NCI-H1436 treated with DMSO at 0.1 percent for 48 hours (cell line): ENCODE measurements around the gene SLC30A5.
"Not testable (repeated sequence)": the region's sequence is repeated elsewhere in the genome, so short reads cannot be mapped to it uniquely, and the experiment has no call there.

Experiments
- DNase-seq: peaks from one replicate; lab custom pipeline; 2025; lab: John Stamatoyannopoulos, UW

SLC30A5 gene

DNA sequence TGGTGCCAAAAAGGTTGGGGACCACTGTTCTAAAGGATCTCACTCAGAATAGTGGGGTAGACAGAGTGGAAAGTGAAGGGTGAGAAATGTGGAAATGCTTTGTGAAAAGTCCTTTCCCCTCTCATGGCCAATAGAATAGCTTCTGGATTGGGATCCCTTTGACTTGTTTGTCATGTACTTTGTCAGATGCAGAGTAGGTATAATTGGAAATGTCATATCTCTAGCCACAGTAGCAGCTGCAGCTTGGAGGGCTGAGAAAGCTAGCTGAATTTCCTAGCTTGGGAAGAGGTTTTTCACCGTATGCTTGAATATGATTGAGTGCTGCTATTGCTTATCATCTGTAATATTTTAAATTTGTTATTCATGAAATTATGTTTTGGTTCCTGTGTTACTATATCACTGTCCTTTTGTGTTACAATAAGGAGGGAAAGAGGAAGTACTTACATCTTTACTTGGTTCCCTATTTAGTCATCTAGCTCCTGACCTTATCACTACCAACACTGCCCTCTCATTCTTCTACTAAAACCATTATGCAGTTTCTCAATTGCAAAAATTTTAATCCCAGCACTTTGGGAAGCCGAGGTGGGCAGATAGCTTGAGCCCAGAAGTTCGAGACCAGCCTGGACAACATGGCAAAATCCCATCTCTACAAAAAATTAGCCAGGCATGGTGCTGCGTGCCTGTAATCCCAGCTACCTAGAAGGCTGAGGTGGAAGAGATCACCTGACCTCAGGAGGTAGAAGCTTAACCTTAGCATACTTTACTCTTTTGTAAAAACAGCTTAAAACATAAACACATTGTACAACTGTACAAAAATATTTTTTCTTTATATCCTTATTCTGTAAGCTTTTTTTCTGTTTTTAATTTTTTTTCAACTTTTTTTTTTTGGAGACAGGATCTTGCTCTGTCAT is 12.4 kb downstream of the SLC30A5 start:
- no peak for DNase-seq

DNA sequence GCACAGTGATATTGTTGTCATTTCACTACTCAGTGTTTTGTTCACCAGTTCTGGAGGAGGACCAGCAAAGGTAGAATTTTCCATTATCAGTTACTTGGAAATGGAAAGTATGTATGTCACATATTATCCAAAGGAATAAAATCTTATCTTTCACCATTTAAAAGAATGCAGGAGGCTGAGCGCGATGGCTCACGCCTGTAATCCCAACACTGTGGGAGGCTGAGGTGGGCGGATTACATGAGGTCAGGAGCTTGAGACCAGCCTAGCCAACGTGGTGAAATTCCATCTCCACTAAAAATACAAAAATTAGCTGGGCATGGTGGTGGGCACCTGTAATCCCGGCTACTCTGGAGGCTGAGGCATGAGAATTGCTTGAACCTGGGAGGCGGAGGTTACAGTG is 14.6 kb downstream of the SLC30A5 start:
- not testable (repeated sequence) for DNase-seq

DNA sequence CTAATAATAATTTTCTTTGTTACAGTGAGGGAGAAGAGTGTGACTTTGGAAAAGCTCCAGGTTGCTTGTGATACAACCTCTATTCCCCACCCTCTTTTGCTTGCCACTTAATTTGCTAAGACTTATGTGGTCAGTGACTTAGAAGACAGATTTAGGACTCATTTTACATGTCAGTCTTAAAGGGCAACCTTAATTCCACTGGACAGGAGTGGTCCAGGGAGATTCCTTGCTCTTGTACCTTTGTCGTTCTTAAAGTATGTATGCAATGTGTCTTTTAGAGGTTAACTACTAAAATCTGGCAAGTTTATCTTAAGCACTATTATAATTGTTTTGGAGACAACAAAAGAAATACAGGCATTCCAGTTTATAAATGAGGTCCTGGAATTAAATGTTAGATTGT is 20.0 kb downstream of the SLC30A5 start:
- no peak for DNase-seq

DNA sequence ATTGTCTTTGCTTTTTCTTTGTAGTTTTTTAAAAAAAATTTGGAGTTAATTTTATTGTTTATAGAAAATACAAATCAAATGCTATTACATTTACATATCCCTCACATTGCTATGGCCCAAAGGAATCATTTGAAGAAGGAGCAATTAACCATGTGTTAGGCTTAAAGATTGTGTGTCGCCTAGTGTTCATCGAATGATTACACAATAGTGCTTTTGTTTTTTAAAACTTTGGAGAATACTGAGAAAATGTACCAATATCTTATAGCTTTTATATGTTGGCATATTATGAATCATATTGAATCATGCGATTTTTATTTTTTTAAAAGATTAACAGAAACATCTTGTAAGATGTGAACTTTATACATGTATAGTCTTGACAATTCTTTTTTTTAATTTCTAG is 21.7 kb downstream of the SLC30A5 start:
- DNase-seq: no peak

DNA sequence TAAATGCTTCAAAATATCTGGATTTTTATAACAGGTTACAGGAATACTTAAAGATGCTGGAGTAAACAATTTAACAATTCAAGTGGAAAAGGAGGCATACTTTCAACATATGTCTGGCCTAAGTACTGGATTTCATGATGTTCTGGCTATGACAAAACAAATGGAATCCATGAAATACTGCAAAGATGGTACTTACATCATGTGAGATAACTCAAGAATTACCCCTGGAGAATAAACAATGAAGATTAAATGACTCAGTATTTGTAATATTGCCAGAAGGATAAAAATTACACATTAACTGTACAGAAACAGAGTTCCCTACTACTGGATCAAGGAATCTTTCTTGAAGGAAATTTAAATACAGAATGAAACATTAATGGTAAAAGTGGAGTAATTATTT is 35.6 kb downstream of the SLC30A5 start:
- no peak for DNase-seq

DNA sequence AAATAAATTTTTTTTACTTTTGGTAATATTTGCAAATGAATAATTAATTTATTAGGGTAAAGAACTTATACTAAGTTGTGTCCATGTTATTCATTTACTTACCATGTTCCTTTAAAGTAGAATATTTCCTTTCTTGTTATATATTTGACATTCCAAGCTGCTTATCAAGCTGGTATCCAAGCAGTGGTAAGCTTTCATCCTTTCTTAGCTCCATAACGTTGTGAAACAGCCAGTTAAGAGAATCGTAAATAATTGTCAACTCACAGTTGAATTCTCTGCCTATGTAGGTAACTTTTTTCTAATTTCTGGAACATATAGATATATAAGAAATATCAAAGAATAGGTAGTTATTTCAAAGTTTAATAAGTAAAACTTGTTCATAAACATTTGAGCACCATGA is 36.4 kb downstream of the SLC30A5 start:
- DNase-seq: no peak

DNA sequence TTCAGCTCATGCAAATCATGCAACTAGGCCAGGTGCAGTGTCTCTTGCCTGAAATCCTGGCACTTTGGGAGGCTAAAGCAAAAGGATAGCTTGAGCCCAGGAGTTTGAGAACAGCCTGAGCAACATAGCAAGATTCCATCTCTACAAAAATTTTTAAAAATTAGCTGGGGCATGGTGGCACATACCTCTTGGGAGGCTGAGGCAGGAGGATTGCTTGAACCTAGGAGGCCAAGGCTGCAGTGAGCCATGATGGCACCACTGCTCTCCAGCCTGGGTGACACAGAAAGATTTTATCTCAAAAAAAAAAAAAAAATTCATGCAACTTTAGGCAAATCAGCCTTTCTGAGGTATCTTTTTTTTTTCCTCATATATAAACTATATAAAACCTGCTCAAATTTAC is 37.5 kb downstream of the SLC30A5 start:
- DNase-seq: no peak

DNA sequence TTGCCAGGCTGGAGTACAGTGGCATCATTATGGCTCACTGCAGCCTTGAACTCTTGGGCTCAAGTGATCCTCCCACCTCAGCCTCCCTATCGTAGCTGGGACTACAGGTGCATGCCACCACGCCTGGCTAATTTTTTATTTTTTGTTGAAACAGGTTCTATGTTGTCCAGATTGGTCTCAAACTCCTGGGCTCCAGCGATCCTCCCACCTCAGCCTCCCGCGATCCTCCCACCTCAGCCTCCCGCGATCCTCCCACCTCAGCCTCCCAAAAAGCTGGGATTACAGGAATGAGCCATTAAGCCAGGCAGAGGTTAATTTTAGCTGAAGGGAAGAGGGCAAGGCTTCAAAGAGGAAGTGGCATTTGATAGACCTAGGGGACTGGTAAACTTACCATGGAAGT is 40.3 kb downstream of the SLC30A5 start:
- no peak for DNase-seq

DNA sequence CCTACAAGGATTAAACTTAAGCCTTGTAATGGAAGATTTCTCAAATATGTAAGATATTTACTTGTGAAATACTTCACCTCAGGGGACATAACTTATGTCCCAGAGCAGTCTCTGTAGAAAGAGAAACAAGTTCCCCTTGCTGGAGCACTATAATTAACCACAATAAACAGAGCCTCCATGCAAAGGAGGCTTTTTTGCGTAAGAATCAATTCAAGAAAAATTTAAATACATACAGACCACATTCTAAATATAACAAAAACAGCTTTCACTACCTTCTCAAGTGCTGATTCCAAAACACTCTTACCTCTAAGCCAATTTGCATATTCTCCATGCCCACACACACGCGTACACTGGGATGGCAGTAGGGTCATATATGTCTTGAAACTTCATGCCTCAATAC is 42.5 kb downstream of the SLC30A5 start:
- DNase-seq: no peak

DNA sequence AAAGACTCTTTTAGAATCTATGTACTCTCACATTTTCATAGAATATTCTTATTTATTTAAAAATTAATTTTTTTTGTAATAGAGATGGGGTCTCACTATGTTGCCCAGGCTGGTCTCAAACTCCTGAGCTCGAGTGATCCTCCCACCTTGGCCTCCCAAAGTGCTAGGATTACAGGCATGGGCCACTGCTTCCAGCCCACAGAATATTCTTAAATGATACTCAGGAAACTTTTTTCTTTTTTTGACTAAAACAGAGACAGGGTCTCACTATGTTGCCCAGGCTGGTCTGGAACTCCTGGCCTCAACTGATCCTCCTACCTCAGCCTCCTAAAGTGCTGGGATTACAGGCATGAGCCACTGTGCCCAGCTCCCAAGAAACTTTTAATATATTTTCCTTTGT is 43.4 kb downstream of the SLC30A5 start:
- not testable (repeated sequence) for DNase-seq

DNA sequence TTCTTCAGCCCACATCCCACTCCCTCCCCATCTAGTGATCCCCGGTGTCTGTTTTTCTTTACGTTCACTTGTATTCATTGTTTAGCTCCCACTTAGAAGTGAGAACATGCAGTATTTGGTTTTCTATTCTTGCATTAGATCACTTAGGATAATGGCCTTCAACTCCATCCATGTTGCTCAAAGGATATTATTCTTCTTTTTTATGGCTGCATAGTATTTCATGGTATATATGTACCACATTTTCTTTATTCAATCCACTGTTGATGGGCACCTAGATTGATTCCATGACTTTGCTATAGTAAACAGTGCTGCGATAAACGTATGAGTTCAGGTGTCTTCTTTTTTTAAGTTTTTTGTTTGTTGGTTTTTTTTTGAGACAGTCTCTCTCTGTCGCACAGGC is 44.0 kb downstream of the SLC30A5 start:
- DNase-seq: no peak

DNA sequence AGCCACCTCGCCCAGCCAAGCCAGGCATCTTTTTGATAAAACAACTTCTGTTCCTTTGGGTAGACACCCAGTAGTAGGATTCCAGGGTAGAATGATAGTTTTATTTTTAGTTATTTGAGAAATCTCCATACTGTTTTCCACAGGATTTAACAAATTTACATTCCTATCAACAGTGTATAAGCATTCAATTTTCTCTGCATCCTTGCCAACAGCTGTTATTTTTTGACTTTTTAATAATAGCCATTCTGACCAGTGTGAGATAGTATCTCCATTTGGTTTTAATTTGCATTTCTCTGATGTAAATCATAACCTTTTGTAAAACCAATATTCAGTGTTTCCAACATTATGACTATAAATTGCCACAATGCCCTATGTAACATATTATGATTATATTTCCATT is 45.0 kb downstream of the SLC30A5 start:
- no peak for DNase-seq

DNA sequence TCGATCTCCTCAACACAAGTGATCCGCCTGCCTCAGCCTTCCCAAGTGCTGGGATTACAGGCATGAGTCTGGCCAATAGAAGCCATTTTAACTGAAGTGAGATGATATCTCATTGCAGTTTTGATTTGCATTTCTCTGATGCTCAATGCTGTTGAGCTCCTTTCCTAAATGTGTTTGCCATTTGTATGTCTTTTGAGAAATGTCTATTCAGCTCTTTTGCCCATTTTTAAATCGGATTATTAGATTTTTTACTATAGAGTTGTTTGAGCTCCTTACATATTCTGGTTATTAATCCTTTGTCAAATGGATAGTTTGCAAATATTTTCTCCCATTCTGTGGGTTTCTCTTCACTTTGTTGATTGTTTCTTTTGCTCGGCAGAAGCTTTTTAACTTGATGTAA is 46.4 kb downstream of the SLC30A5 start:
- not testable (repeated sequence) for DNase-seq

DNA sequence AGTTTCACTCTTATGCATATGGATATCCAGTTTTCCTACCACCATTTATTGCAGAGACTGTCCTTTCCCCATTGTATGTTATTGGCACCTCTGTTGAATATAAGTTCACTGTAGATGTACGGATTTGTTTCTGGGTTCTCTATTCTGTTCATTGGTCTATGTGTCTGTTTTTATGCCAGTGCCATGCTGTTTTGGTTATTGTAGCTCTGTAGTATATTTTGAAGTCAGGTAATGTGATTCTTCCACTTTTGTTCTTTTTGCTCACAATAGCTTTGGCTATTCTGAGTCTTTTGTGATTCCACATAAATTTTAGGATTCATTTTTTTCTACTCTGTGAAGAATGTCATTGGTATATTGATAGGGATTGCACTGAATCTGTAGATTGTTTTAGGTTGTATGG is 47.0 kb downstream of the SLC30A5 start:
- DNase-seq: no peak

DNA sequence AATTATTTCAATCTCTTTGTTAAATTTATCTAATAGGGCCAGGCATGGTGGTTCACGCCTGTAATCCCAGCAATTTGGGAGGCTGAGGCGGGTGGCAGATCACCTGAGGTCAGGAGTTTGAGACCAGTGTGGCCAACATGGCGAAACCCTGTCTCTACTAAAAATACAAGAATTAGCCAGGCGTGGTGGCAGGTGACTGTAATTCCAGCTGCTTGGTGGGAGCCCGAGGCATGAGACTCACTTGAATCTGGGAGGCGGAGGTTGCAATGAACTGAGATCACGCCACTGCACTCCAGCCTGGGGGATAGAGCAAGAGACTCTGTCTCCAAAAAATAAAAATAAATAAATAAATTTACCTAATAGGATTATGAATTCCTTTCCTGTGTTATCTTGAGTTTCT is 54.8 kb downstream of the SLC30A5 start:
- not testable (repeated sequence) for DNase-seq

DNA sequence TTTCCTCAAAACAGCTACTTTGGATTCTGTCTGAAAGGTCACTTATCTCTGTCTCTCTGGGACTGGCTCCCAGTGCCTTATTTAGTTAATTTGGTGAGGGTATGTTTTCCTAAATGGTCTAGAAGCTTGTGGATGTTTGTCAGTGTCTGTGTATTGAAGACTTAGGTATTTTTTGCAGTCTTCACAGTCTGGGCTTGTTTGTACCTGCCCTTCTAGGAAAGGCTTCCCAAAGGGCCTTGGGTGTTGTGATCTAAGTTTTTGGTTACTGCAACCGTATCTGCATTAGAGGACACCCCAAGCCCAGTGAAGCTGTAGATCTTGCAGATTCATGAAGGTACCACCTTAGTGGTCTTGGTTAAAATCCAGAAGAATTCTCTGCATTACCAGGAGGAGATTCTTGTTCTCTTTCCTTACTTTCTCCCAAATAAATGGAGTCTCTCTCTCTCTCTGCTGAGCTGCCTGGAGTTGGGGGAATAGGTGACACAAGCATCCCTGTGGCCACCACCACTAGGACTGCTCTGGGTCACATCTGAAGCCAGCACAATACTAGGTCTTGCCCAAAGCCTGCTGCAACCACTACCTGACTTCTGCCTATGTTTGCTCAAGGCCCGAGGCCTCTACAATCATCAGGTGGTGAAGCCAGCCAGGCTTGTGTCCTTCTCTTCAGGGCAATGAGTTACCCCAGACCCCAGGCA is 55.3 kb downstream of the SLC30A5 start:
- DNase-seq: no peak

DNA sequence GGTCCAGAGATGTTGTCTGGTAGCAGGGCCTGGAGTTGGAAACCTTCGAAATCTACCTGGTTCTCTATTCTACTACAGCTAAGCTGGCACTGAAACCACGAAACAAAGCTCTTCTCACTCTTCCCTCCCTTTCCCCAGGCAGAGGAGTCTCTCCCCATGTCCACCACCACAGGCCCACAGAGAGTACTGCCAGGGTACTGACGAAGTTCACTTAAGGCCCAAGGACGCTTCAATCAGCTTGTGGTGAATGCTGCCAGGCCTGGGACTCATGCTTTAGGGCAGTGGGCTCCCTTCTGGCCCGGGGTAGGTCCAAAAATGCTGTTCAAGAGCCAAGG is 55.8 kb downstream of the SLC30A5 start:
- DNase-seq: no peak

DNA sequence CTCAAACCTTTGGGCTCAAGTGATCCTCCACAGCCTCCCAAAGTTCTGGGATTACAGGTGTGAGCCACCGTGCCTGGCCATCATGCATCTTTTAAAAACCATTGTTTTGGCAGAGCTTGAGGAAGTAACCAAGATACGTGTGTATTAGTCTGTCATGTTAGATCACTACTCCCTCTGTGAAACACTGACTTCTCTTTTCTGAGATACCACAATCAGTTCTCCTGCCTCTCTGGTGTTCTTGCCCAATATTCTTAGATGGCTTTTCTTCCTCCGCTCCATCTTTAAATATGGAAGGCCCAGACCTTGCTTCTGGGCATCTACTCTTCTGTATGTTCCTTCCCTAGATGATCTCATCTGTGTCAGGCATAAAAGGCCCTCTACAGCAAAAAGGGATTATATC is 58.9 kb downstream of the SLC30A5 start:
- no peak for DNase-seq

DNA sequence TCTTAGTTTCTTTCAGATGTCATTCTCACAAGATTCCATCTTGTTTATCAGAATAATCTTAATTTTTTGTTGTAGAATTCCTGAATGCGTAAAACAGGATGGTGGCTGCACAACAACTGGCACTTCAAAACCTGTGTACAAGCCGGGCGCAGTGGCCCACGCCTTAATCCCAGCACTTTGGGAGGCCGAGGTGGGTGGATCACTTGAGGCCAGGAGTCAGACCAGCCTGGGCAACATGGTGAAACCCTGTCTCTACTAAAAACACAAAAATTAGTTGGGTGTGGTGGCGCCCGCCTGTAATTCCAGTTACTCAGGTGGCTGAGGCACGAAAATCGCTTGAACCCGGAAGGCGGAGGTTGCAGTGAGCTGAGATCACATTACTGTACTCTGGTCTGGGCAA is 62.6 kb downstream of the SLC30A5 start:
- no peak for DNase-seq

DNA sequence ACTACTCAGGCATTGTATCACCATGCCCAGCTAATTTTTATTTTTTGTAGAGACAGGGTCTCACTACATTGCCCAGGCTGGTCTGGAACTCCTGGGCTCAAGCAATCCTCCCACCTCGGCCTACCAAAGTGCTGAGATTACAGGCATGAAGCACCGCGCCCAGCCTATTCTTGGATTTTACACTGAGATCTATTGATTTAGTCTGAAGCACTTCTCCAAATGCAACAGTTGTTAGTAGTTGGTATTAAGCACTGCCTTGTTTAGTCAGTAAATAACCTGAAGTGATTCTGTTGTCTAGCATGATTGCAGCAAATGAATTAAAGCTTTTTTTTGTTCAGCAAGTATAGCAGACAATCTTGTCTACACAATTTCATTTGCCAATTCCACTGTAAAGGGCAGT is 64.2 kb downstream of the SLC30A5 start:
- DNase-seq: no peak

DNA sequence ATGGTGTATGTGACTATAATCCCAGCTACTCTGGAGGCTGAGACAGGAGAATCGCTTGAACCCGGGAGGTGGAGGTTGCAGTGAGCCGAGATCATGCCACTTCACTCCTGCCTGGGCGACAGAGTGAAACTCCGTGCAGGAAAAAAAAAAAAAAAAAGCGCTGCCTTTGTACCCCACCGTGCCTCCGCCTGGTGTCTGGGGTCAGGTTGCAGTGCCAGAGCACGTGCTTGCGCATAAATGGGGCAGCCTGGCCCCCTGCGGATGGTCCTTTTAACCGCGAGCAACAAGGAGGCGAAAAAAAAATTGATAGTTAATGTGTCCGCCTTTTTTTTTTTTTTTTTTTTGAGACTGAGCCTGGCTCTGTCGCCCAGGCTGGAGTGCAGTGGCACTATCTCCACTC is 66.8 kb downstream of the SLC30A5 start:
- no peak for DNase-seq

DNA sequence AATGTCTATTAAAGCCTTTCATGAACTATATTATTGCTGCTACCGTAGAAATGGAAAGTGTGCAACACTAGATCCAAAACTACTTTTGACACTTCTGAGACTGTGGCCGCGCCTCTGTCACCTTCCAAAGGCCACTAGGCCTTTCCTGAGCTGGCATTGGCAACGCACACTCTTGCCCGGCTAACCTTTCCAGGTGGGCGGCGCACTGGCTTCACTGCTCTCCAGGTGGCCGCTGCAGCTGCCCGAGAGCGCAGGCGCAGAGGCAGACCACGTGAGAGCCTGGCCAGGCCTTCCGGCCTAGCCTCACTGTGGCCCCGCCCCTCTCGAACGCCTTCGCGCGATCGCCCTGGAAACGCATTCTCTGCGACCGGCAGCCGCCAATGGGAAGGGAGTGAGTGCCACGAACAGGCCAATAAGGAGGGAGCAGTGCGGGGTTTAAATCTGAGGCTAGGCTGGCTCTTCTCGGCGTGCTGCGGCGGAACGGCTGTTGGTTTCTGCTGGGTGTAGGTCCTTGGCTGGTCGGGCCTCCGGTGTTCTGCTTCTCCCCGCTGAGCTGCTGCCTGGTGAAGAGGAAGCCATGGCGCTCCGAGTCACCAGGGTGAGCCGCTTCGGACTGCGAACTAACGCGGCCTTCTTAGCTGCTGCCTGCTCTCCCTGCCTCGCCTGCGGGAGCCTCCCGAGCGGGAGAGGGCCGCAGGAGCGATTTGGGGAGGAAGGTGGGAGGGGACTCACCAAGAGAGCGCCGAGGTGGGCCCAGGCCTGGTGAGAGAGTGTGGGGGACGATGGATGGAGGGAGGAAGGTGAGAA is 73.1 kb downstream of the SLC30A5 start, which contains the start of gene CCNB1:
Gene CCNB1, plus strand, starts transcription at position 465 of the 807 bp plus-strand sequence. Its CDS starts 113 bp downstream, at position 578.
- peak; percentile 91 for DNase-seq

DNA sequence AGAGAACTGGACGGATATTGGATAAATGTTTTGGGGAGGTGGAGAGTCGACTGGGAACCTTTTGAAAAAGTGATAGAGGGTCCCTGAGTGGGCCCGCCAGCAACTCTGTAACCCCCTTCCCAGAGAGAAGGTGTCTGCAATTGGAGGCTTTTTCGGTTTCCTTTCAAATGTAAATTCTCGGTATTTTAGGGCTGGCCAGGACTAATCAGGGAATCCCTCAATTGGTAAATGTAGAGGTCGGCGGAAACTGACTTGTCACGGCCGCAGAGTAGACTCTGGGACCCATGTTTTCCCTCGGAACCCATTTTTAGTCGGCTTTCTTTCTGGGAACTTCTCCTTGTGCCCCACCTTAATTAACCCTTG is 73.7 kb downstream of the SLC30A5 start:
- no peak for DNase-seq
